Caco-2 (cell line): Measurements from ENCODE around the gene COL9A3. TPM values are rescaled to one million over a fixed set of nuclear protein-coding genes. Genes with fewer than 3 reads are reported as not detected.

Source experiments
- BruUV-seq: library from RNA; stranded (reverse); fragments of 400-500 nt; replicated peaks from 2 replicates; lab custom pipeline; 2021; lab: Mats Ljungman, UMichigan
- CTCF ChIA-PET: fragments of 300-600 bp; sonication (Branson Sonifier 250); formaldehyde crosslinking; loops from one replicate; lab custom pipeline; 2022; ENCODE audit warnings: antibody characterized with exemption; lab: Charles Lee
- POLR2A ChIA-PET: fragments of 300-600 bp; sonication (Branson Sonifier 250); formaldehyde crosslinking; loops from one replicate; lab custom pipeline; 2022; ENCODE audit warnings: antibody characterized with exemption; lab: Charles Lee
- DNase-seq, 2 experiments: peaks; one replicate each; pipeline versions ENCODE4 v3.0.0 to v3.0.0-alpha.2; 2020 to 2022
- H3K27me3 ChIP-seq: replicated peaks from 2 replicates; pipeline ENCODE4 v1.6.0; 2011; ENCODE audit warnings: low read length; ENCODE audit not compliant: control insufficient read depth, insufficient read depth
- H3K36me3 ChIP-seq: 2 replicates; pipeline ENCODE4 v1.5.1; 2011; ENCODE audit warnings: low read length; ENCODE audit not compliant: control insufficient read depth, insufficient read depth
- H3K4me1 ChIP-seq: fragments of 250-450 bp; sonication (Bioruptor Pico); 2 replicates; pipeline ENCODE4 v1.5.1; 2020; ENCODE audit warnings: mild to moderate bottlenecking
- H3K4me3 ChIP-seq: 2 replicates; pipeline ENCODE4 v1.5.1; 2011; ENCODE audit warnings: low read depth, mild to moderate bottlenecking, control low read depth, low read length
- H3K9me3 ChIP-seq: fragments of 250-450 bp; sonication (Bioruptor Pico); 2 replicates; pipeline ENCODE4 v1.5.1; 2020; ENCODE audit warnings: mild to moderate bottlenecking, moderate library complexity
- H3K27ac Mint-ChIP-seq: one replicate; pipeline ENCODE4 v1.8.0; 2022; ENCODE audit warnings: mixed read lengths; ENCODE audit not compliant: unreplicated experiment
- H3K27me3 Mint-ChIP-seq: one replicate; pipeline ENCODE4 v1.8.0; 2022; ENCODE audit warnings: mixed read lengths; ENCODE audit not compliant: insufficient read depth, unreplicated experiment
- H3K36me3 Mint-ChIP-seq: one replicate; pipeline ENCODE4 v1.8.0; 2022; ENCODE audit warnings: mild to moderate bottlenecking, mixed read lengths; ENCODE audit not compliant: insufficient read depth, unreplicated experiment
- H3K4me1 Mint-ChIP-seq: one replicate; pipeline ENCODE4 v1.8.0; 2022; ENCODE audit warnings: low read depth, mixed read lengths; ENCODE audit not compliant: unreplicated experiment
- H3K4me3 Mint-ChIP-seq: one replicate; pipeline ENCODE4 v1.8.0; 2022; ENCODE audit warnings: mild to moderate bottlenecking, moderate library complexity, mixed read lengths; ENCODE audit not compliant: unreplicated experiment
- H3K9me3 Mint-ChIP-seq: one replicate; pipeline ENCODE4 v1.8.0; 2022; ENCODE audit warnings: mixed read lengths; ENCODE audit not compliant: unreplicated experiment
- CTCF ChIP-seq, 2 experiments: fragments of 200-600 bp in 1 of 2; IDR thresholded peaks; 1 replicate in 1 of 2; 2 replicates in 1 of 2; pipeline versions ENCODE4 v1.5.1 to v1.8.0; 2011 to 2022; ENCODE audit warnings: antibody characterized with exemption in 1 of 2, control low read depth in 1 of 2, inconsistent platforms in 1 of 2, low read depth in 1 of 2, low read length in 1 of 2, mild to moderate bottlenecking in 1 of 2, moderate library complexity in 1 of 2; ENCODE audit not compliant: insufficient read depth in 1 of 2, severe bottlenecking in 1 of 2, unreplicated experiment in 1 of 2
- intact Hi-C: fragments of 100-400 bp; cut with micrococcal nuclease; formaldehyde crosslinking; loops from one replicate; pipeline ENCODE4 v1.10.0; 2022; ENCODE audit not compliant: unreplicated experiment
- total RNA-seq: library from RNA; stranded (reverse); gene quantifications from 2 replicates; pipeline ENCODE4 v1.2.3, GENCODE V29; 2022

COL9A3 gene
- total RNA-seq, 1 experiment from 2014 or later = 6.4 TPM

- intact Hi-C loops = no loop called here
These were observed 23.7 kb downstream of the COL9A3 start for GRCh38 chr20:62840244-62841197.

GRCh38 chr20:62841705-62842212 lies 24.9 kb downstream of the COL9A3 start:
- ChIA-PET POLR2A (no interaction called here), CTCF (interaction anchor here (0.7 to 0.9 kb wide), 2 partner anchors 20 to 1415 kb away, joined by 3 read pairs; partner anchors contain the start of gene TCFL5)
- Histone ChIP-seq H3K27me3 (no peaks in the 10 kb centered on the region), H3K36me3 (no peaks in the 10 kb centered on the region; the same call in 1 of the 2 replicates), H3K4me1 (no peaks in the 10 kb centered on the region), H3K9me3 (no peaks in the 10 kb centered on the region), H3K4me3 (no peak overlapping the region)
- H3K27me3 Mint-ChIP-seq = no peaks in the 10 kb centered on the region
- BruUV-seq = no TSS peak
- no peak overlapping the region for H3K4me3 Mint-ChIP-seq
- H3K36me3 Mint-ChIP-seq = peaks cover 16% of the 10 kb centered on the region
- no peak for TF ChIP-seq CTCF (IDR thresholded peaks at IDR 0.05; ENCODE audit: insufficient read depth in 1 of 2, low read depth in 1 of 2, low read length in 1 of 2, severe bottlenecking in 1 of 2, unreplicated experiment in 1 of 2)
- H3K27ac Mint-ChIP-seq = no peak overlapping the region
- H3K4me1 Mint-ChIP-seq = no peaks in the 10 kb centered on the region
- H3K9me3 Mint-ChIP-seq = no peaks in the 10 kb centered on the region
- intact Hi-C loops = no loop called here
- DNase-seq = no peak

More at GRCh38 chr20:62840244-62841197, 23.7 kb downstream of the COL9A3 start:
- peak in 1 of 2 experiments; percentile 40 for DNase-seq
- no peaks in the 10 kb centered on the region for H3K4me1 Mint-ChIP-seq
- H3K27ac Mint-ChIP-seq = no peak overlapping the region
- no TSS peak for BruUV-seq
- Histone ChIP-seq H3K4me1 (no peaks in the 10 kb centered on the region), H3K36me3 (no peaks in the 10 kb centered on the region; the same call in 1 of the 2 replicates), H3K9me3 (no peaks in the 10 kb centered on the region), H3K27me3 (no peaks in the 10 kb centered on the region), H3K4me3 (no peak overlapping the region)
- H3K36me3 Mint-ChIP-seq = peaks cover 3% of the 10 kb centered on the region
- H3K4me3 Mint-ChIP-seq = no peak overlapping the region
- CTCF ChIA-PET = interaction anchor here (0.8 kb wide), 1 partner anchor 8 kb away, joined by 3 read pairs; no protein-coding TSS in a partner anchor
- TF ChIP-seq CTCF (IDR thresholded peaks at IDR 0.05; ENCODE audit: insufficient read depth in 1 of 2, low read depth in 1 of 2, low read length in 1 of 2, severe bottlenecking in 1 of 2, unreplicated experiment in 1 of 2) = no peak
- H3K27me3 Mint-ChIP-seq = no peaks in the 10 kb centered on the region
- H3K9me3 Mint-ChIP-seq = no peaks in the 10 kb centered on the region
- POLR2A ChIA-PET = no interaction called here

DNA sequence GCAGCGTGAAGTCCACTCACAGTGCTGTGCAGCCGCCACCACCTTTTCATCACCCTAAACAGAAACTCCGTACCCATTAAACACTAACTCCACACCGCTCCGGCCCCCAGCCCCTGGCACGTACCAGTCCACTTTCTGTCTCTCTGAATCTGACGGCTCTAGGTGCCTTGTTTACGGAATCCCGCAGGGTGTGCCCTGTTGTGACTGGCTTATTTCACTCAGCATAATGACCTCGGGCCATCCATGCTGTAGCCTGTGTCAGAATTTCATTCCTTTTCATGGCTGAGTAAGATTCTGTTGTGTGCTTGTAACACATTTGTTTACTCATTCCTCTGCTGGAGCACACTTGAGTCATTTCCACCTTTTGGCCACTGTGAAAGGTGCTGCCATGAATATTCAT lies 26.8 kb downstream of the COL9A3 start:
- TSS peak; percentile 36 for BruUV-seq
- intact Hi-C loops = no loop called here
- no peak for DNase-seq
- Mint-ChIP-seq H3K4me3 (no peak overlapping the region), H3K36me3 (peaks cover 22% of the 10 kb centered on the region), H3K4me1 (no peaks in the 10 kb centered on the region), H3K27me3 (no peaks in the 10 kb centered on the region), H3K9me3 (no peaks in the 10 kb centered on the region), H3K27ac (no peak overlapping the region)
- no peaks in the 10 kb centered on the region; the same call in 1 of the 2 replicates for H3K36me3 ChIP-seq
- no peaks in the 10 kb centered on the region for H3K9me3 ChIP-seq
- no peaks in the 10 kb centered on the region for H3K27me3 ChIP-seq
- no peak overlapping the region for H3K4me3 ChIP-seq
- ChIA-PET CTCF (interaction anchor here (1.9 kb wide), 1 partner anchor 21 kb away, joined by 5 read pairs; no protein-coding TSS in a partner anchor), POLR2A (no interaction called here)
- no peak for TF ChIP-seq CTCF (IDR thresholded peaks at IDR 0.05; ENCODE audit: insufficient read depth in 1 of 2, low read depth in 1 of 2, low read length in 1 of 2, severe bottlenecking in 1 of 2, unreplicated experiment in 1 of 2)
- H3K4me1 ChIP-seq = no peaks in the 10 kb centered on the region
